Esophagus muscularis mucosa (tissue), 3 donors: ENCODE data around the gene HIRA.

Experiments
- CTCF ChIP-seq, 3 experiments: fragments of 200-600 bp in 2 of 3; fragments of 450-650 bp in 1 of 3; sonication (generic) in 2 of 3; IDR thresholded peaks; one replicate each; pipeline ENCODE4 v1.5.1; 2017 to 2019; ENCODE audit warnings: antibody characterized with exemption in 3 of 3, mild to moderate bottlenecking in 2 of 3, moderate library complexity in 1 of 3
- POLR2AphosphoS5 ChIP-seq, 2 donors: sonication (generic); formaldehyde crosslinking; IDR thresholded peaks; one replicate each; pipeline ENCODE4 v1.6.1; 2017; ENCODE audit warnings: antibody characterized with exemption in 2 of 2

- TF ChIP-seq POLR2AphosphoS5 (IDR thresholded peaks at IDR 0.05) (no peak), CTCF (IDR thresholded peaks at IDR 0.05) (no peak)
Measured at GRCh38 chr22:19352766-19353165, 78.8 kb downstream of the HIRA start.
